H1 (cell line): ENCODE data around the gene TOM1. TPM values are rescaled to one million over a fixed set of nuclear protein-coding genes. Genes with fewer than 3 reads are reported as not detected.

Experiments used
- CTBP2 ChIP-seq: IDR thresholded peaks from 2 replicates; pipeline ENCODE4 v1.7.0; 2011; ENCODE audit warnings: borderline replicate concordance, mild to moderate bottlenecking, moderate library complexity, mixed read lengths, low read length; ENCODE audit not compliant: insufficient read depth, insufficient read length
- GABPA ChIP-seq: IDR thresholded peaks from 2 replicates; pipeline ENCODE4 v1.6.1; 2011; ENCODE audit warnings: mild to moderate bottlenecking, low read length, moderate library complexity, borderline replicate concordance; ENCODE audit not compliant: insufficient read depth
- JUND ChIP-seq: IDR thresholded peaks from 2 replicates; pipeline ENCODE4 v1.6.1; 2011; ENCODE audit warnings: mild to moderate bottlenecking, improper control_type of control experiment, low read length
- RBBP5 ChIP-seq: IDR thresholded peaks from 2 replicates; pipeline ENCODE4 v1.7.1; 2012; ENCODE audit warnings: low read depth, mild to moderate bottlenecking, inconsistent platforms, low read length, moderate library complexity, borderline replicate concordance
- RXRA ChIP-seq: IDR thresholded peaks from 2 replicates; pipeline ENCODE4 v1.6.1; 2011; ENCODE audit warnings: low read depth, mild to moderate bottlenecking, low read length, moderate library complexity; ENCODE audit not compliant: insufficient read depth
- polyA plus RNA-seq, 7 experiments: library from polyadenylated mRNA; depleted of rRNA in 3 of 7; stranded (reverse) in 5 of 7; unstranded in 2 of 7; fragments of >200 nt in 5 of 7; fragments of 200-250 nt in 2 of 7; gene quantifications; 1 replicate in 5 of 7; 2 replicates in 1 of 7; 4 replicates in 1 of 7; pipeline versions ENCODE4 v1.2.1 to v1.2.3, GENCODE V29; 2011 to 2013; ENCODE audit warnings: missing spikeins in 2 of 7, mixed read lengths in 2 of 7
- total RNA-seq: library from RNA; stranded (reverse); fragmentation: NEBNext Ultra II Directional; extraction: Animal tissue kit (Norgen Biotek cat#: 25700); gene quantifications from 2 replicates; pipeline ENCODE4 v1.2.1, GENCODE V29; 2021

TOM1 gene
- total and polyA plus RNA-seq, 2 of the 8 experiments (the other 6 are each of a cell fraction or from before 2014, with no cell fraction given): 25.1 to 39.2 TPM

DNA sequence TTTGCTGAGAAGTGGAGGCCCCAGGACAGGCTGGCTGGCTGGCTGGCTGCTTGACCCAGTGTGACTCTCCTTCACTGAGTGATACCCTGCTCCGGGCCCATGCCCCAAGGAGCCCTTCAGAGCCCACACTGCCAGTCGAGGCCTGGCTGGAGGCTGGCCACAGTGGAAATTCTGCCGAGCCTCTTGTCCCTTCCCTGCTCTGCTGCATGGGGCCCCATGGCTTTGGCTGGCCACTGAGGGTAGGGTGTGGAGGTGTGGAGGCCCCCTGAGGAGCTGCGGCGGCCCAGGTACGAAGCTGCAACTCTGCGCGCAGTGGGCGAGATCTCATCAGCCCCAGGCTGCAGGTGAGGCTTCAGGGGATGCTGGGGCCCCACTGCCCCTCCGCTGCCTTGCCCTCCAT, 47.8 kb downstream of the TOM1 start (continued):
- TF ChIP-seq GABPA (no peak), JUND (no peak), RXRA (no peak), RBBP5 (no peak), CTBP2 (no peak)
